Right ventricle myocardium inferior (tissue), 1 donor: ENCODE results near the gene ZIM2. TPM values are rescaled to one million over a fixed set of nuclear protein-coding genes. Genes with fewer than 3 reads are reported as not detected.
"Not testable (repeated sequence)": the region's sequence is repeated elsewhere in the genome, so short reads cannot be mapped to it uniquely, and the experiment has no call there.

ENCODE experiments used
- ATAC-seq: fragments of 200-7000 bp; cut with Tn5 transposase; one replicate; pipeline ENCODE4 v1.9.1; 2020; ENCODE audit warnings: mild to moderate bottlenecking, moderate library complexity
- DNase-seq: peaks from one replicate; pipeline ENCODE4 v3.0.0; 2021; ENCODE audit errors: missing footprints
- intact Hi-C: fragments of 100-400 bp; cut with DNase I; formaldehyde crosslinking; loops from one replicate; pipeline ENCODE4 v1.11.0; 2022
- long read RNA-seq: library from polyadenylated mRNA; unstranded; transcript quantifications from one replicate; pipeline ENCODE4 v2.0.0, GENCODE V29; 2021
- total RNA-seq: library from RNA; stranded (reverse); fragmentation: NEBNext Ultra II Directional; extraction: Animal tissue kit (Norgen Biotek cat#: 25700); gene quantifications from one replicate; pipeline ENCODE4 v1.2.1, GENCODE V29; 2021
- donor health status: DM: no; HTN: yes; CAD: no; lungs with severe emphysema.

Gene ZIM2
- total RNA-seq = not detected
- long read RNA-seq = 0 reads

DNA sequence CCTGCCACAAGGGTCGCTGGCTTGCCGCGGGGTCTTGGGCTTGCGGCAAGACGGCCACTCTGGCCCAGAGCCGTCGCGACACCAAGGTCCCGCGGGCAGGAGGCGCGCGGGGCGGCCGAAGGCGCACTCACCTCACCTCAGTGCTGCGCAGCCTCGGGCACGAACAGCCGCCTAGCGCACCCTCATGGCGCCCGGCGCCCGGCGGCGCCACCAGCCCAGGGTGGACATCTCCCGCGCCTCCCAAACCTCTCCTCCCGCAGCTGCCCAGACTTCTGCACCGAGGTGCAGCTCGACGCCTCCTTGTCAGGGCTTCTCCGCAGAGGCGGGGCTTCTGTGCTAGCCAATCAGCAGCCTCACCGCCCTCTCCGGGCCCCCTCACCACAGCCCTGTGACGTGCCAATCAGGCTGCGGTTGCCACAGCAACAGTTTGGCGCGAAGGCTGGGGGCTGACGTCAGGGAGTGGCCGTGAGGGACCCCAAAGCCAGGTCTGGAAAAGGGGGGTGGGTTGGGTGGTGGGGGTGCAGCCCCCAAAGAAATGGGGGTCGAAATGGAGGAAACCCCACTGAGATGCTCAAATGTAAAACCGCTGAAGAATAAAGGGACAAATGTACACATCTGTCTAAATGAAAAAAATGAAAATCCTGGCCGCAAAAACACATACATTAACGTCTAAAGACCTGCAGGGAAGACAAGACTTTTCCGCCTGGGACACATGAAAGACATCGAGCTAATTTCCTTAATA is at the start of gene ZIM2, which contains the start of gene PEG3:
TSS of gene ZIM2 (minus strand) at position 276 of the 742 bp plus-strand sequence. CDS start 16,449 bp downstream, outside the sequence.
TSS of gene PEG3 (minus strand) at position 276 of the 742 bp plus-strand sequence. CDS start 16,071 bp downstream, outside the sequence.
- ATAC-seq (peak; percentile 34), DNase-seq (peak; percentile 79)
- intact Hi-C loops = no loop called here

- ATAC-seq = no peak
- no peak for DNase-seq
- intact Hi-C loops = no loop called here
Observed at GRCh38 chr19:56885173-56885985, 44.9 kb upstream of the ZIM2 start.

GRCh38 chr19:56884441-56884840 is 43.9 kb upstream of the ZIM2 start:
- DNase-seq (no peak), ATAC-seq (no peak)
- intact Hi-C loops = no loop called here

DNA sequence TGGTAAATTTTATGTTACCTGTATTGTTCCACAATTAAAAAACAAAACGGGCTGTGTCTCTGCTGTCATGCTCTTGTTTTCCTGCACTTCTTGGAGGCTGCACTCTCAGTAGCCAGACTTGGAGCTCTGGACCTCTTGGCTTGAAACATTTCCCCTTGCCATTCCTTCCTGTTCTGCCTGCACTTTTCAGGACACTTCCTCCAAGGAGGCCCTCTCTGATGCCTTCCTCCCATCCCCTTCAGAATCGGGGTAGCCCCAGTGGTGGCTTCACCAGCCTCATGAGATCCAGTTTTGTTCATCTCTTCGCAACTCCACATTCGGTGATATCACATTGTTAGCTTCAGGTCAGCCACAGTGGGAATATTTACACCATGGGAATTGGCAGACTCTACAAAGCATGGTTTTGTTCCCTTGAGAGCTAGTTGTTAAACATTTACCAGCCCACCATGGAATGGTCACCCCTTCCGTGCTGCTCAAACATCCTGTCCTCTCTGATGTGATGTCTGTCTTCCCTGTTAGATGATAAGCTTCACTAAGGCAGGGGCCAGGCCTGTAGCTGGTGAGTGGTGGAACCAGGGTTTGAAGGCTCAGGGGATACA is 40.2 kb upstream of the ZIM2 start:
- no peak for ATAC-seq
- intact Hi-C loops = no loop called here
- DNase-seq = no peak

GRCh38 chr19:56877069-56877715 is 36.7 kb upstream of the ZIM2 start:
- ATAC-seq = no peak
- intact Hi-C loops = no loop called here

DNA sequence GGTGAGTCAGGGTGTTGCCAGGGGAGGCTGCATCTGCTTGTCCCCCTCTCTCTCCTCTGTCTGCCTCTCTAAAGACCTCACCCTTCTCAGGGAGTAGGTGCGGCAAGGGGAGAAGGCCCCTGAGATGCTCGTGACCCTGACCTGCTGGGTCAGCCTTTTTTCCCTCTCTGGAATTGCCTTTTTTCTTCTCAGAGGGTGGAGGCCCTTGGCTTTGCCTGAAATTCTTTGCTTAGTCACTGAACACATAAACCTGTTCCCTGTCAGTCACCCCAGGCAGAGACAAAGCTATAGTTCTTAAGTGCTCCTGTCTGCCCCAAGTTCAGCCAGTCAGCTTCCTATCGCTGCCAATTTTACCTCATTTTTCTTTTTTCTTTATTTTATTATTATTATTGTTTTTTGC is 35.2 kb upstream of the ZIM2 start:
- DNase-seq (no peak), ATAC-seq (no peak)
- intact Hi-C loops = no loop called here

More at GRCh38 chr19:56877069-56877715, 36.7 kb upstream of the ZIM2 start:
- no peak for DNase-seq

GRCh38 chr19:56874530-56874929 is 34.0 kb upstream of the ZIM2 start:
- intact Hi-C loops = no loop called here
- ATAC-seq = no peak
- DNase-seq = no peak

DNA sequence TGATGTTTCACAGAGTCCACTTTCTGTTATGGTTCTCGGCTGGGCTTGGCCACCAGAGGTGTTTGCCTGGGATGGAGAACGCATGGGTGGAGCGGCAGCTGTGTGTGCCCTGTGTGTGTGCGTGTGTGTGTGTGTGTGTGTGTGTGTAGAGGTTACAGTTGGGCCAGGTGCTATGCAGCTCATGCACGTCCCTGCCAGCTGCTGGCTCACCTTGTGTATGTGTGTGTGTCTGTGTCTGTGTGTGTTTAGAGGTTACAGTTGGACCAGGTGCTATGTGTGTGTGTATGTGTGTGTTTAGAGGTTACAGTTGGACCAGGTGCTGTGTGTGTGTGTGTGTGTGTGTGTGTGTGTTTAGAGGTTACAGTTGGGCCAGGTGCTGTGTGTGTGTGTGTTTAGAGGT is 33.0 kb upstream of the ZIM2 start:
- DNase-seq = no peak
- intact Hi-C loops = no loop called here
- ATAC-seq = no peak

GRCh38 chr19:56869886-56870285 is 29.4 kb upstream of the ZIM2 start:
- ATAC-seq = no peak
- intact Hi-C loops = no loop called here

GRCh38 chr19:56868446-56868845 is 27.9 kb upstream of the ZIM2 start:
- ATAC-seq (no peak), DNase-seq (no peak)
- intact Hi-C loops = no loop called here

More at GRCh38 chr19:56869886-56870285, 29.4 kb upstream of the ZIM2 start:
- no peak for DNase-seq

GRCh38 chr19:56866538-56866937 is 26.0 kb upstream of the ZIM2 start:
- intact Hi-C loops = no loop called here
- no peak for ATAC-seq
- no peak for DNase-seq

DNA sequence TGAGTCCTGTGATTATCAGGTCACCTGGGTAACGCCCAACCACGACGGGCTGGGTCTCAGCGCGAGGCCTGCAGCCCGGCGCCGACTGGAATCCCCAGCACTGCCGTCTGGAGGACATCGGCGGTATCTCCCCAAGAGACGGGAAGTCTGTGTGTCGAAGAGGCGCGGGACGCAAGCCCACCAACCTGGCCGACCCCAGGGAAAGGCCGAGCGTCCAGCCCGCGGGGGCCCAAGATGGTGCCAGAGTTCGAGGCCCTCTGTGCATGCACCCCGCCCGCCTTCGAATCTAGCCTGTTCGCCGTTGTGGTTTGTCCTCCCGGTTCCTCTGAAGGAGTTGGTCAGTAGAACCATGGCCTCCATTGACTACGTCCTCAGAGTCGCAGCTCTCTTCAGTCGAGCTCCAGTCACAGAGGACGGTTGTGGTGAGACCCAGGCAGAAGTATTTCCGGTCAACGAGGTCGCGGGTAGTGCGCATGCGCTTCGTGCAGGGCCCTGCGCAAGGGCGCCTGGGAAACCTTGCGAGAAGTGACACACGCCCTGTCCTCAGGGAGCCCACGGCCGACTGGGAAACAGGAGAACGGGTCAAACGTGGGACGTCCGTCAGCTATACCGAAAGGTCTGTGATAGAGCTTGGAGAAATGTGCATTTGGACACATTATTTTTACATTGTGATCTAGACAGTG is 24.1 kb upstream of the ZIM2 start:
- intact Hi-C loops = no loop called here
- DNase-seq = no peak
- ATAC-seq = peak; percentile 37

DNA sequence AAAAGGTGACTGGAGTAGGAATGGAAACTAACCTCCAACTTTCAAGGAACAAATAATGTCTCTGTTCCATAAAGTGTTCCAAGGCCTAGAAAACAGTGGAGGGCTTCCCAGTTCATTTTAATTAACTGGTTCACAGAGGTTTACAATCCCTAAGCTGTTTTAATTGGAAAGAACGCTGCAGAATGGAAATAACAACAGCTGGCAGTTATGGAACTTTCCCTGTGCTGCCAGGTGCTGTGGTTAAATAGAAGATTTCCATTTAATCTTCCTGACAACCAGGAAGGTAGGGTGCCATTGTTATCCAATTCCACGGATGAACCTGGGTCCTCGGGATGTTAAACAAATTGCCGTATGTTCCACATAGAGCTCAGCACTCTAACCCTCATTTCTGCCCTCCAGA is 22.2 kb upstream of the ZIM2 start:
- ATAC-seq (no peak), DNase-seq (no peak)

GRCh38 chr19:56860409-56860808 is 19.9 kb upstream of the ZIM2 start:
- intact Hi-C loops, ATAC-seq, DNase-seq: not testable (repeated sequence)

More for the DNA sequence above, 22.2 kb upstream of the ZIM2 start:
- intact Hi-C loops = no loop called here

DNA sequence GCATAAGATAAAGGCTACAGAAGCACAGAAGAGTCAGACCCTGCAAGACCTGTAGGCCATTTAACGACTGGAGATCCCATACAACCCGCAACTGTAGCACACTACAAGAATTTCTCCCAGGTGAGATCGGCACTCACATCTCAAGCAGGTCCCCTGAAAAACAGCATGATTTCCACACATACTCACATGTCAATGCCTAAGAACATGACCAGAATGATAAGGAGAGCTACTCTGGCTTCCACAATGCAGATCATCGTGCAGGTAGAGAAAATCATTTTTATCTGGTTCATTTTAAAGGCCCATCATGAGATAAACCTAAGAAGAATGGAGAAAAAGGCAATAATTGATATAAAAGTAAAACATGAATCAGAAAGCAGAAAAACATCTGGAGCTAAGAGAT is 17.5 kb upstream of the ZIM2 start:
- ATAC-seq = no peak
- DNase-seq = no peak
- intact Hi-C loops = no loop called here

DNA sequence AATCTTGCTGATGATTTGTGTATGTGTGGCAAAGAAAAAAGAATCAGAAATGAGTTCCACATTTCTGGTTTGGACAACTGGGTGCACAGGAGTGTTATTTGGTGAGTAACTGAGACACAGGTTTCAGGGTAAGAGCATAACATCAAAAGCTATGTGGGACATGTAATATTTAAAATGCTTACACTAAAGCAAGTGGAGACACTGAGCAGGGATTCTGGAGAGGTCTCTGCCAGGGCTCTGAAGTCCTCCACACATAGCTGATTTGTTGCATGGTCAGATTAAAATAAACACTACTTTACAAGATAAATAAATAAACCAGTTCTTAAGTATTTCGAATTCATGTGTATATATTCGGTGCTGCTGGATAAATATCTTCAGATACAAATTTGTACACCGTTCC is 16.3 kb upstream of the ZIM2 start:
- ATAC-seq (no peak), DNase-seq (no peak)
- intact Hi-C loops = no loop called here

GRCh38 chr19:56852361-56852760 is 11.8 kb upstream of the ZIM2 start:
- intact Hi-C loops, ATAC-seq, DNase-seq: not testable (repeated sequence)

DNA sequence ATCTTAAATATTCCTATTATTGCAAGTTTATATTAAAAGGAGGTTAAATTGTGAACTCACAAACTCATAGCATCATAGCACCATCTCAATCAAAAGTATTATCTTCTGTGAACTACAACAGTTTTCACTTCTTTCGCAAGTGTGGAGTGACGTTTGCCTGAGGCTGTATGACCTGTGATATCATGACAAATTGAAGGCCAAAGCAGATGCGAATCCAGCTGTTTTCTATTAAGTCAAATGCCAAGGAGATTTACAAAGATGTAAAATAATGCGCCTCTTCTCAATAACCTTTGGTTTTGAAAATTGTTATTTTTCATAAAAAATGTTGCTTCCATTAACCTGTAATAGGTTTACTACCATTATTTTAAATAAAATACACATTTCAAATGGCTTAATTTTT is 7.6 kb upstream of the ZIM2 start:
- ATAC-seq (no peak), DNase-seq (no peak)
- intact Hi-C loops = no loop called here
